HG02852 (cell line): ENCODE measurements around the gene L3MBTL4.
"Not testable (repeated sequence)": the region's sequence is repeated elsewhere in the genome, so short reads cannot be mapped to it uniquely, and the experiment has no call there.

Experiments
- ATAC-seq: cut with Tn5 transposase; IDR thresholded peaks from one replicate; pipeline ENCODE4 v1.9.1; 2021; ENCODE audit warnings: mild to moderate bottlenecking, moderate library complexity; ENCODE audit not compliant: unreplicated experiment

The L3MBTL4 gene

DNA sequence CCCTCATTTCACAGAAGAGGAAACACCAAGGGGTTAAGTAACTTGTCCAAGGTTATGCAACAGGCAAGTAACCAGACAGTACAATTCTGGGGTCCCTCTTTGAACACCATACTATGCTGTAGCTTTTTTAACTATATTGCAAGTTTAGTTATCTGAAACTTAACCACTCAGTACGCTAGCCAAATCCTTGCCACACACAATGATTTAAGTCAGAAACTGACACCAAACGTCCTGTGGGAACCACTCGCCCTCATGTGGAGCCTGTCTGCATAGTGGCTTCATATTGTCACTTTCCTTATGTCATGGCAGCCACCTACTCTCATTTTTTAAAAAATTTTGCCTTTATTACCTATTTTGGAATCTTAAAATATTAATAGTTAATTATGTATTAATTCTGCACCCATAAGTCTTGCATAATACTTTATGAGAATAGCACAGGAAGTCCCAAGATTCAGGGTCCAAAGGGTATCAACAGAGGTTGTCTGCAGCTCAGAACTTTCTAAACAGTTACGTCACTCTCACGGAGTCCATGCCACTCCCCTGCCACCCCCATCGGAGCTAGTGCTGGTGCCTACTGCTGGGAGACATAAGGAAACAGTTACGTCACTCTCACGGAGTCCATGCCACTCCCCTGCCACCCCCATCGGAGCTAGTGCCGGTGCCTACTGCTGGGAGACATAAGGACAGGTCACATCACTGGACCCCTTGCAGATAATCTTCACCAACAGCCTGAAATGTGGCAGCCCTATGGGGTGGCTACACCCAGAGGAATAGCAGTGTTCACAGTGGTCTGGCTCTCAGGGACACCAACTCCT, 99.0 kb downstream of the L3MBTL4 start:
- ATAC-seq = no peak

DNA sequence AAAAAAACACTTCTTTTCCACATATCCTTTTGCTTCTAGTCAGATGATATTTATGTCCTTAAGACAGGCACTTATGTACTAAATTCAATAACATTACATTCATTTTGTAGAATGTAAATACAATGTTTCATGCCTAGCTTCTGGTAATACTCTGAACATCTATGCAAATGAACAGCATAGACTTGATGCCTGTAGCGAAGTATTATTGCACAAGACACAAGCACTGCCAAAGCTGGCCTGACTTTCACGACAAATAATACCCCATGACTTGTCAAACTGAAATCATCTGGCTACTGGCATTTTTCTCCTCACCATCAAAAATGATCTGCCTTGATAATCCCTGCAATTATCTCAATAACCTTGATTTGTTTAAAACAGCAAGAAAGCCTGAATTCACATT, 101.3 kb downstream of the L3MBTL4 start:
- no peak for ATAC-seq

DNA sequence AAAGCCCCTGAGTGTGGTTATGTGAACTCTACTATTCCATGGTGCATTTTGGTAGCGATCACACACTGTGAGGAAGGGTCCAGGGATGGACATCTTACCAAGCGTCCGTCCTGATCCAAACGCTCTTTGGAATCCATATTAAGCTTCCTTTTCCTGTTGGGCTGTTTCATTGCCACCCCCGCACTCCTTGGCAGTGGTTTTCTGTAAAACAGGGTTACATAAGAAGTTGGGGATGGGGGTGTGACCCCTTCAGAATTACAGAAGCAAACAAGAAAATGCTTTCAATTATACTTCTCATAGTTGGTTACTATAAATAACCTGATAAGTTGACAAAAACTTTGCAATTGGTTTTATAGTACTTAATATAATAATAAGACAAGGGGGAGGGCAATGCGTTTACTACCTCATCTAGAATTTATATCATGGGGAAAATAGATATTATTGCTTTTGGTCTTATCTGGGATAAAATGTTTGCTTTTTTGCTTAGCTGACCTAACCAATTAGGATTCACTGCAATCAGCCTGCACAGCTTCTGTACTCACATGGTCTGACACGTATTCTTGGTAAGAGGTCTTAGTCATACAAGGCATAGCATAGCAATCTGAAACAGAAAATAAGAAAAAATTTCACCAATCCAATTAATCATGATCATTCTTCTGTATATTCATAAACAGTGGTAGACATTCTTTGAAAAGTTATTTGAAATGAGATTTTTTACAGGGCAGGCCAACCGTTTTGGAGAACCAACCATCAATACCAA, 103.1 kb downstream of the L3MBTL4 start:
- ATAC-seq = no peak

DNA sequence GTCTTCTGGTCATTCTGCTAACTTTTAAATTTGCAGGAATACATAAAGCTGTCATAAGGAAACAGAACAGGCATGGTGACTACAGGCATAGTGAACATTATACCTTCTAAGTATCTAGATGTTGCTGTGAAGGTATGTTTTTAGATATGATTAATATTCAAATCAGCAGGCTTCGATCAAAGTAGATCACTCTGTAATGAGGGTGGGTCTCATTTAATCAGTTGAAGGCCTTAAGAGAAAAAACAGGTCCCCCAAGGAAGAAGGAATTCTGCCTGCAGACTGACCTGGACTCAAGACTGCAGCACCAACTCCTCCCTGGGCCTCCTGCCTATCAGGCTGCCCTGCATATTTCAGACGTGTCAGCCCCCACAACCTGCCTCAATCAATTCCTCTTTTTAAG, 104.0 kb downstream of the L3MBTL4 start:
- ATAC-seq = no peak

DNA sequence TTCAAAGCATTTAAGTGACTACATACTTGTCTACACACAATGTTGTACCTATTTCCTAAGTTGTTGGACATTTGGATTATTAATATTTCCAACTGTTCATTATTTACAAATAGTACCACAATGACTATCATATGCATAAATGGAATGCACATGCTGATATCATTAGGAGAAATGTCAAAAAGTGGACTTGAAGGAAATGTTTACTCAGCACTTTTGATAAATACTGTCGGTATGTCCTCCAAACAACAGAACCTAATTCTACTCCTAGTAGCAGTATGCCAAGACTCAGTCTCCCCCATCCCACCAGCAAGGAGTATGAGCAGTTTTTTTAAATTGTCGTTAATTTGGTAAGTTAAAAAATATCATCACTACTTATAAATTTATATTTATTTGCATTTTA, 116.8 kb downstream of the L3MBTL4 start:
- ATAC-seq = no peak

DNA sequence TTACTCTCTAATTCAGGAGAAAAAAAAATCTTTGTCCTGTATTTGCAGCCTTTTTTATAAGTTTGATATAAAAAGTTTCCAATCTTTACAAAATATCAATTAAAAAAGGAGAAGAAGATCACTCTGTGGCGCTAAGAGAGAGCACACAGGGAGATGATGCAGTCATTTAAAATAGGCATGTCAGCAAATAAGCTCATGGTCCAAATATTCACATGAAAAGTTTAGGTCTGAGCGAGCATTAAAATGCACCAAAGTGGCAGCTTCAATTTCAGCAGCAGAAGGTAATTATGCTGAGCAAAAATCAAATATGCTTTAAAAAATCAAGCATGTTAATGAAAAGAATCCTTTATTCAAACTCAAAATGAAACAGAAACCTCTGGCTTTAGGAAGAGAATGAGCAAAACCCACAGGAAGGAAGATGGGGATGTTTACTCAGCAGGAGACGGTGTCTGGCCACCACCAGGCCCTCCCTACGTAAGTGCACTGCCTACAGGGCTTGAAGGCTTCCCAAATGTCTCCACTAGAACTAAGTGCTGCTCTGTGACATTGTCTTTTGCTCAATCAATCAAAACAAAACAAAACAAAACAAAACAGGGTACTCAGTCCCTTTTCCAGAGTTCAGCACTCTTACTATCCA, 120.4 kb downstream of the L3MBTL4 start:
- no peak for ATAC-seq

DNA sequence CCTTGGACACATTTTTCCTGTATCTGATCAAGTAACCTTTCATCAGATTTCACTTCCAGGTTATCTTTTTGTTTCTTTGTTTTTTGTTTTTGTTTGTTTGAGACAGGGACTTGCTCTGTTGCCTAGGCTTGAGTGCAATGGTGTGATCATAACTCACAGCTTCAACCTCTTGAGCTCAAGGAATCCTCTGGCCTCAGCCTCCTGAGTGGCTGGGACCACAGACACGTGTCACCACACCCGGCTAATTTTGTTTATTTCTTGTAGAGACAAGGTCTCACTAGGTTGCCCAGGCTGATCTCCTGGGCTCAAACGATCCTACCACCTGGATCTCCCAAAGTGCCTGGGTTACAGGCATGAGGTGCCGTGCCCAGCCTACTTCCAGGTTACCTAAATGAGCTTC, 124.9 kb downstream of the L3MBTL4 start:
- ATAC-seq = no peak

DNA sequence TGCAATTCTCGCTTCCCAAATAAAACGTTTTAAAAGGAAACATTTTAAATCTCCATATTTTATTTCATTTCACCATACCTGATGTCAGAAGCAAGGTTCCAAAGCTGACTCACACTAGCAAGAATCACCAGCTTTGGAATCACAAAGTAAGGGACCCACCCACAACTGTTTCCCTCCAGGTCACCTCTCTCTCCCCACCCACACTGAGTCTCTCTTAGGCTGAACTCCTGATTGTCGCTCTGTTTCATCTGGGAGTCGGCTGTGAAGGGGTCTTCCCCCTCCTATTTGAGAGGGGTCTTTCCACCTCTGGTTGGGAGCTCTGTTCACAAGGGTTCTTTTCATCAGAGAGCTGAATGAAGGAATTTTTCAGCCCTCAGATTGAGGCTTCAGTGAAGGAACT, 128.1 kb downstream of the L3MBTL4 start:
- no peak for ATAC-seq

DNA sequence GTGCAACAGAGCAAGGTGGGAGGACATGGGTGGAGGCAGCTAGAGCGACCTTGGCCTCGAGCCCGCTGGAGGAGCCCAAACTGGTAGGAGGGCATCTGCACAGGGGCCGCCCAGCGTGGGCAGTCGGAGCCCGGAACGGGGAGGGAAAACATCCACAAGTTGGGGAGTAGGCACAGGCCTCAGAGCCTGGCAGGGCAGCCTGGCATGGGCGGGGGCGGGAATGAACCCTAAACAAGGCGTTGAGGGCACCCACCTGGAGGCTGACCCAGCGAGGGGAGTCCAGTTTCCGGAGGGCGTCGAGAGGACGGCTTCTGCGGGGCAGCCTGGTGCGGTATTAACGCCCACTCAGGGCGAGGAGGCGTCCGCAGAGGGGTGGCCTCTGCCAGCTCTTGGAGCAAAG, 129.9 kb downstream of the L3MBTL4 start:
- no peak for ATAC-seq

DNA sequence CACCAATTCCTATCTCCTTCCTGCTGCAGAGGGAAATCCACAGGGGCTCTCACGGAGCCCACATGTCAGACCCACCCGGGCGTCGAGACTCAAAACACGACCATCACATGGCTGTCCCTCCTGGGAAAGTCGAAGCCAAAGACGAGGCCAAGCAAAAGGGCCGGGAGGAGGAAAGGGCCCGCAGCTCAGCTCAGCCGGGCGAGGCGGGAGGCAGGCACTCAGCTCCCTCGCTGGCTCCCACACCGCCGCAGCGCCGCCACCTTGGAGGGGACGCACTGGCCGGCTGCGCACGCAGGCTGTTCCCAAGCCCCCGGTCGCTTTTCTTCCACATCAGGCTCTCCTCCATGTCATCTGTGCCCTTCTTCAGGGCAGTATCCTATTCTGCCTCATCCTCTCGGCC, 130.4 kb downstream of the L3MBTL4 start:
- no peak for ATAC-seq

DNA sequence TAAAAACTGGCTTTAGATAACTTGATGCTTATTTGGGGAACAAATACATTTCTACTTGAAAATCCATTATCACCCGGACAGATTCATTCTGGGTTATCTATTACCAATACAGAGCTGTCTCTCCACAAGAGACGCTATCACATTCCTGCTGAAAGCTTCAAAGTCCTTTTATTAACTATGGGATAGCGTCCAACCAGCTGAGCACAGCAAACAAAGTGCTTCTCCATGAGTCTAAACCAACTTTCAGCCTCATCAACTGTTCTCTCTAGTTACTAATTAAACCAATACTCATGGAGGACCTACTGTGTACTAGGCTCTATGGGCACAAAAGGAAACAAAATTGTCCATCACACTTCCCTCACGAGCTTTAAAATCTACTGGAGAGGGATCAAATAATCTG, 132.8 kb downstream of the L3MBTL4 start:
- no peak for ATAC-seq

DNA sequence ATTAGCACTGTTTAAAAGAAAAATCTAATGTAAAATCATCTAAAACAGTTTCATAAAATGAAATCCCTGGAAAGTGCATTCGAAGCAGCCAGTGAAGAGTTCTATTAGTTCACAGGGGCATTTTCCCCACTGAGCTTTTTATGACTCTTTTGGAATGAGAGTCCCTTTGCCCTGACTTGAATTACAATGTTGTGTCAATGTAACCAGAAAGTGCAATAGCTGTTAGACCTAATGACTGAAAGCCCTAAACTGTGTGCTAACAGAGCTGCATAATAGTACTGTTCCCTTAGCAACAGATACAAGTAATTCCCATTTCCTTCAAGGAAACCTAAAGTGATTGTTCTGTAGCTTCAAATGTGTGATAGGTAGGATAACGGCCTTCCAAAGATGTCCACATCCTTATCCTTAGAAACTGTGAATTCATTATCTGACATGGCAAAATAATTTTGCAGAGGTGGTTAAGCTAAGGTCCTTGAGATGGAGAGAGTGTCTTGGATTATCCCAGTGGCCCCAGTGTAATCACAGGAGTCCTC, 134.4 kb downstream of the L3MBTL4 start:
- ATAC-seq = no peak

DNA sequence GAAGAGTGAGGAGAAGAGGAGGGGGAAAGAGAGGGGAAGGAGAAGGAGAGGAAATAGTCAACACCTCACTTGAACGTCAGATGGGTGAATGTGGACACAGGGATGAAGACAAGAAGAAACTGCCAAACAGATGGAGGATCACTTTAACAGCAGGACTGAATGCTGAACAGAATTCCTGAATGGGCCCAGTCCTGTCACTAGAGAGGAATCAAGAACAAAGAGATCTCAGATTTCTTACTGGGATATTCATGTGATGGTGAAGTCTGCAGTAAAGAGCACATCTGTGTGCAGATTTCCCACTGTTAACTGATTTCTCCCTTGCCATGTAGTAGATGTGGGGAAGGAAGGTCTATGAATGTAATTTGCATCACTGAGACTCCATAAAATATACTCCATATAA, 135.4 kb downstream of the L3MBTL4 start:
- no peak for ATAC-seq

DNA sequence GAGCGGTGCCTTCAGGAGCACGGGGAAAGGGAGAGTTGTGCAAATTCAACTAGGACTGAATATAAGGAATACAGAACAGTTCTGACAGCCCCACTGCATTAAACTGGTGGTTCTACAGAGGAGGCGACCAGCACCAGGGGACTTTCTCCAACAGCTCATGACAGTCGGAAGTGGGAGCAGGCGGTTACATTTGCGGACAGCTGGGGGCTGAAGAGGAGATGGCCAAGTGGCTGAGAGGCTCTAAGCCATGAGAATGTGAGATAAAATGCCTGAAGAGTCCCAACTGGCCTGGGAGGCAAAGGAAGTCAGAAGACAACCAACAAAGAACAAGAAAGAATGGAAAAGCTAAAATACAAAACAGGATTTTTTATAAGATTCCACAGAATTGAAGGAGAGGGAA, 141.3 kb downstream of the L3MBTL4 start:
- no peak for ATAC-seq

DNA sequence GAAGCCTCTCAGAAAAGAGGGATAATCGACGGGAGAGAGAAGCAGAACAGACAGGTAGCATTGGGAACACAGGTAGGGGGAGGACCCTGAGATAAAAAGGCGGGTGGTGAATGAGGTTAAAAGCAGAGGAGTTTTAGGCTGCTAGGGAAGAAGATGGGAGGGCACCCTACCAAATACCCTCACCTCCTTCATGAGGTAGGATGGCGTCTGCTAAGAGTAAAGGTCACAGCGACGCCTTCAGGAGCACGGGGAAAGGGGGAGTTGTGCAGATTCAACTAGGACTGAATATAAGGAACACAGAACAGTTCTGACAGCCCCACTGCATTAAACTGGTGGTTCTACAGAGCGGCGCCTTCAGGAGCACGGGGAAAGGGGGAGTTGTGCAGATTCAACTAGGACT, 142.6 kb downstream of the L3MBTL4 start:
- not testable (repeated sequence) for ATAC-seq

DNA sequence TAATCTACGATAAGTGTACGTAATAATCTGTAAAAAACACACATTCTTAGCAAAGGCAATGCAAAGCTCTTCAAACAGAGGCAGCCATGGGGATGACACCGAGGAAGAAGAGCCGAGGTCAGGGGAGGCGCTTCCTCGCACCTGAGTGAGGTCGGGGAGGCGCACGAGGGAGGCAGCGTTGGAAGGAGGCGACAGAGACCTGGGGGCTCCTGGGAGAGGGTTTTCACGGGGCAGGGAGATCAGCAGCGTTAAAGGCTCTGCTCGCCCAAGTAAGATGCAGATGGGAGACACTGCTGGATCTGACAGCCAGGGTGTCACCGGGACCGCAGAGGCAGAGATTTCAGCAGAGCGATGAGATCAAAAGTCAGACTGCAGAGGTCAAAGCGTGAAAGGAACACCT, 143.1 kb downstream of the L3MBTL4 start:
- no peak for ATAC-seq

DNA sequence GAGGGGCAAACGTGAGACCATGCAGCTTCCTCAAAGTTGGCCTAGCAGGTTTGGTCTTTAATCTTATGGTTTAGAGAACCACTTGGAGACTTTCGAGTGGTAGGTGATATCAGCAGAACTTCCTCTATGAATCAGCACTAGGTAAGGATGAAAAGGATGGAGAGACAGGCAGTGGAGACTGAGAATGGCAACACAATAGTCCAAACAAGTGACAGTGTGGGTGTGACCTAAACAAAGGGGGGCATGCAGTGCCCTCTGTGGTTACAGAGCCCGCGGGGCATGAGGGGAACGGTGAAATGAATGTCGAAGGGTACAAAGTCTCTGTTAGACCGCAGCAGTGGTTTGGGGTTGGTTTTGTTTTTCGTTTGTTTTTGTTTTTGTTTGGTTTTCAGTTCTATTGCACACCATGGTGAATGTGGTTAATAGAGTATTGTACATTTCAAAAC, 143.9 kb downstream of the L3MBTL4 start:
- peak; percentile 89 for ATAC-seq

DNA sequence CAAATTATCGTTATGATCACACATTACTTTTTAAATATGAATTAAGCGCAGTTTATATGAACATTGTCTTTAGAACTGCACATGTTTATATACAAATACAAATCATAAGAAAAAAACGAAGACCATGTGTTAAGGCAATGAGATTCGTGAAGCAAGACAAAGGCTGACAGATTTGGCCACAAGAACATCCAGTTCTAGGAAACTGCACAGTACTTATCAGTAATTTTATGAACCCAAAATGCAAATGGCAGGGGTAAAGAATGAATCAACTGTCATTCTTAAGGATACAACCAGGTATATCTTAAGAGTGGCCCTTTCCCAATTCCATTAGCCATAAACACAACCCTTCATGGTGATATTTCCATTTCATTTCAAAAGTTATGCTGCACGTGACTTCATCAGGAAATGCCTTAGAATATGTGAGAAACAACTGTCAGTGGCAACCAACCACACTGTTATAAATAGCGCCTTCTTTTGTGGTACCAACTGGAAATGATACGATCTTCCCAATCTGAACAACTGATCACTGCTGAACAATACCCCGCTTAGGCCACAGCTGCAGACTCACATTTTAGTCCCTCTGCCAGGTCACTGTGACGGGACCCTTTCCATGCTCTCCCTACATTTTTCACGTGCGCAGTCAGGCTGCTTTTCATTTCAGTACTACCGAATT, 144.9 kb downstream of the L3MBTL4 start:
- no peak for ATAC-seq

DNA sequence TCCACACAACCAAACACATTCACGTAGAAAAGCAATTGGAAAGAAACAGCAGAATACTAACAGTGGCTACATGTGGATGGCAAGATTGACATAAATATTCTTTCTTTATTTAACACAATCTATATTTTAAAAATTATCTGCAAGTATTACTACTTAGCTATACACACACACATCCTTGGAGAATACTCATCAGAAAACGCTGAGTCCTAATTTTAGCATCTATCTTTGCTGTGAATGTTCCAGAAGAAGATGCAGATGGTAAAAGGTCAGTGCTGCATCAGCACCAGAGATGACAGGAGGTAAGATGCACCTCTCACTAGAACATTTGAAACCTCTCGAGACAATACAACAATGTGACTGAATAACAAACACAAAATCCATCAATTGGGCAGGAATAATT, 148.5 kb downstream of the L3MBTL4 start:
- ATAC-seq = no peak

DNA sequence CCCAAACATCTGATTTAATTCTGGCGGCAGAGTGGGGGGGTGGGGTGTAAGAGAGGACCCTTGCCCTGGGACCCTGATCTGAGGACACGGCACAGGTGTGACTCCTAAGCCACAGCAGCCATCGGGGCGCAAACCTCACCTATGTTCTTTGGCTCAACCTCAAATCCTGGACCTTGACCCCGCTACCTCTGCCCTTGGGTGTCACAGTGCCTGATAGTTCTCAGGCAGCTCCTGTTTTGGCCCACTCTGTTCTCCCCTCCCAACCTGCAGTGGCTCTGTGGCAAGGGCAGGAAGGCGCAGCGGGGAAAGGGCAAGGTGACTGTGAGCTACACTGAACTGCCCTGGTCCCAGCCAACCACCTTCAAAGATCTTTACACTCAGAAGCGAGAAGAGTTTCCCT, 152.8 kb downstream of the L3MBTL4 start:
- no peak for ATAC-seq

DNA sequence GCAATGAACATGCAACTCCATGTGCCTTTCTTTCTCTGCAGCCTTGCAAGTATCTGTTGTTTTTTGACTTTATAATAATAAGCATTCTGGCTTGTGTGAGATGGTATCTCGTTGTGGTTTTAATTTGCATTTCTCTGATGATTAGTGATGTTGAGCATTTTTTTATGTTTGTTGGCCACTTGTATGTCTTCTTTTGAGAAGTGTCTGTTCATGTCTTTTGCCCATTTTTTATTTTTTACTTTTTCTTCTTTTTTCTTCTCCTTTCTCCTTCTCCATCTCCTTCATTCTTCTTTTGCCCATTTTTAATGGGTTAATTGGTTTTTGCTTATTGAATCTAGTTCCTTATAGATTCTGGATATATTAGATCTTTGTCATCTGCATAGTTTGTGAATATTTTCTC, 155.4 kb downstream of the L3MBTL4 start:
- ATAC-seq = not testable (repeated sequence)
